Left lung (tissue), 10 donors: ENCODE data around the gene PRIMA1. TPM values are rescaled to one million over a fixed set of nuclear protein-coding genes. Genes with fewer than 3 reads are reported as not detected.

ENCODE experiments used
- ATAC-seq: fragments of 200-7000 bp; cut with Tn5 transposase; one replicate; pipeline ENCODE4 v1.9.1; 2020; ENCODE audit warnings: moderate library complexity
- DNase-seq, 4 donors: peaks; one replicate each; pipeline ENCODE4 v3.0.0-alpha.2; 2013 to 2020
- H3K27ac ChIP-seq, 2 donors: fragments of 200-600 bp; sonication (generic) in 1 of 2; one replicate each; pipeline versions ENCODE4 v1.5.0 to v1.8.0; 2020 to 2021
- H3K27me3 ChIP-seq, 2 donors: fragments of 200-600 bp; sonication (generic) in 1 of 2; one replicate each; pipeline versions ENCODE4 v1.5.0 to v1.8.0; 2020 to 2021
- H3K36me3 ChIP-seq, 2 donors: fragments of 200-600 bp; sonication (generic) in 1 of 2; one replicate each; pipeline versions ENCODE4 v1.5.0 to v1.8.0; 2020 to 2021
- H3K4me1 ChIP-seq, 2 donors: fragments of 200-600 bp; one replicate each; pipeline ENCODE4 v1.8.0; 2021
- H3K4me3 ChIP-seq, 2 donors: fragments of 200-600 bp; sonication (generic) in 1 of 2; one replicate each; pipeline versions ENCODE4 v1.5.0 to v1.8.0; 2020 to 2021; ENCODE audit warnings: mild to moderate bottlenecking in 1 of 2
- H3K9me3 ChIP-seq, 2 donors: fragments of 200-600 bp; sonication (generic) in 1 of 2; one replicate each; pipeline versions ENCODE4 v1.5.0 to v1.8.0; 2020 to 2021
- CTCF ChIP-seq, 2 donors: fragments of 200-600 bp; sonication (generic) in 1 of 2; IDR thresholded peaks; one replicate each; pipeline versions ENCODE4 v1.5.0 to v1.8.0; 2021; ENCODE audit warnings: antibody characterized with exemption in 2 of 2
- intact Hi-C, 2 donors: fragments of 100-400 bp; cut with DNase I; formaldehyde crosslinking; loops; one replicate each; pipeline versions ENCODE4 v1.11.2 to v1.14.2; 2022
- polyA plus RNA-seq, 6 donors: library from polyadenylated mRNA; unstranded; fragments of 120-200 nt; gene quantifications; one replicate each; pipeline ENCODE4 v1.2.1, GENCODE V29; 2013; ENCODE audit not compliant: insufficient read length in 6 of 6
- total RNA-seq, 2 donors: library from RNA; stranded (reverse); fragmentation: NEBNext Ultra II Directional; extraction: Animal tissue kit (Norgen Biotek cat#: 25700); gene quantifications; one replicate each; pipeline ENCODE4 v1.2.1, GENCODE V29; 2021
- donor health status: DM: no; HTN: yes; CAD: no.
- donor health status: DM: no; HTN: no; CAD: no.

The PRIMA1 gene
- total and polyA plus RNA-seq, 8 donors = 0.15 to 1.3 (median 0.77) TPM

GRCh38 chr14:93688239-93688666 is 100.0 kb downstream of the PRIMA1 start:
- no peak for ATAC-seq
- Histone ChIP-seq H3K4me3 (no peak overlapping the region), H3K9me3 (no peaks in the 10 kb centered on the region), H3K27ac (no peak overlapping the region), H3K36me3 (no peaks in the 10 kb centered on the region), H3K27me3 (peaks cover 0 to 43% of the 10 kb centered on the region in 2 donors), H3K4me1 (no peaks in the 10 kb centered on the region)
- no peak for DNase-seq
- TF ChIP-seq CTCF (IDR thresholded peaks at IDR 0.05) = no peak
- intact Hi-C loops = no loop called here

GRCh38 chr14:93686268-93686667 is 102.0 kb downstream of the PRIMA1 start:
- ATAC-seq (no peak), DNase-seq (no peak)
- Histone ChIP-seq H3K4me3 (no peak overlapping the region), H3K36me3 (no peaks in the 10 kb centered on the region), H3K9me3 (no peaks in the 10 kb centered on the region), H3K27me3 (peaks cover 0 to 39% of the 10 kb centered on the region in 2 donors), H3K27ac (no peak overlapping the region), H3K4me1 (no peaks in the 10 kb centered on the region)
- no peak for TF ChIP-seq CTCF (IDR thresholded peaks at IDR 0.05)
- intact Hi-C loops = no loop called here

DNA sequence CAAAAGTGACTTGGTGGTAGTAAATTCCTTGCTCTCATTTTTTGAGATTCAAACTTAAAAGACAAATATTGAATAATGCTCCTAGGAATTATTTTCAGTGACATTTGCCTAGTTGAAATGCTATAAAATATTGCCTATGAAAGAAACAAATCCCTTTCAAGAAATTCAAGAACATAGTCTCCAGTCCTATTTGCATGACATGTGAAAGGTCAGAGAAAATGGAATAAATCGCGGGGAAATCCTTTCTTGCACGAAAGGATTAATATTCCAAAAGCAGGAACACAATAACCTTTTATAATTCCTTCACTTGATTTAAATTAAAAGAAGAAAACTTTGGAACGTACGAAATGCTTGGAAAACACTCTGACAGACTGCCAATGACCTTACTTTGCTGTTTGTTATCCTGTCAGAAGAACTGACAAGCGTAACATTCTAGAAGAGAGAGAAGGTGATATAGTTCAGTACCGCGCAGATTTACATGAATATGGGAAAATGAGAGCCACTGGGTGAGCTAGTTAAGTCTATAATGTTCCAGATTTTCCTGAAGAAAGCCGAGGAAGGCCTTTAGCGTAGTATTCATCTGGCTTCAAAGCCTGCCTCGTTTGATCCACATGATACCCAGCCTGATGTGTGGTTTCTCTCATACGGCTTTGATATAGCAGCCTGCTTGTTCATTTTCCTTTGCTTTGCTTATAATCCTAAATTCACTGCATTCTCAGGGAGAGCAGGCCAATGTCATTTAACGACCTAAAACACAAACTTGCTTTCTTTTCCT is 103.0 kb downstream of the PRIMA1 start:
- Histone ChIP-seq H3K27me3 (peaks cover 0 to 30% of the 10 kb centered on the region in 2 donors), H3K36me3 (no peaks in the 10 kb centered on the region), H3K9me3 (no peaks in the 10 kb centered on the region), H3K4me3 (no peak overlapping the region), H3K27ac (no peak overlapping the region), H3K4me1 (no peaks in the 10 kb centered on the region)
- no peak for DNase-seq
- intact Hi-C loops = no loop called here
- ATAC-seq = no peak
- no peak for TF ChIP-seq CTCF (IDR thresholded peaks at IDR 0.05)

GRCh38 chr14:93683226-93683625 is 105.1 kb downstream of the PRIMA1 start:
- no peak for DNase-seq
- no peak for ATAC-seq
- intact Hi-C loops = no loop called here
- Histone ChIP-seq H3K36me3 (no peaks in the 10 kb centered on the region), H3K27me3 (peaks cover 0 to 10% of the 10 kb centered on the region in 2 donors), H3K4me3 (no peak overlapping the region), H3K9me3 (no peaks in the 10 kb centered on the region), H3K27ac (no peak overlapping the region), H3K4me1 (no peaks in the 10 kb centered on the region)
- no peak for TF ChIP-seq CTCF (IDR thresholded peaks at IDR 0.05)

- intact Hi-C loops = no loop called here
These were observed 105.8 kb downstream of the PRIMA1 start for GRCh38 chr14:93682459-93682858.

More at GRCh38 chr14:93682459-93682858, 105.8 kb downstream of the PRIMA1 start:
- Histone ChIP-seq H3K4me3 (no peak overlapping the region), H3K9me3 (no peaks in the 10 kb centered on the region), H3K27ac (no peak overlapping the region), H3K36me3 (no peaks in the 10 kb centered on the region), H3K27me3 (peaks cover 0 to 5% of the 10 kb centered on the region in 2 donors), H3K4me1 (no peaks in the 10 kb centered on the region)
- DNase-seq = no peak
- no peak for TF ChIP-seq CTCF (IDR thresholded peaks at IDR 0.05)
- no peak for ATAC-seq
